GM12878 (cell line): ENCODE data around the gene C5orf15. TPM values are rescaled to one million over a fixed set of nuclear protein-coding genes. Genes with fewer than 3 reads are reported as not detected.

Source experiments
- GABPA ChIP-seq: IDR thresholded peaks from 2 replicates; pipeline ENCODE4 v1.6.1; 2014; ENCODE audit warnings: antibody characterized with exemption, low read depth, mild to moderate bottlenecking, inconsistent platforms
- MXI1 ChIP-seq: fragments of 150-350 bp; IDR thresholded peaks from 2 replicates; pipeline ENCODE4 v1.6.1; 2011; ENCODE audit warnings: low read depth, mild to moderate bottlenecking, inconsistent platforms, low read length, improper control_type of control experiment
- PAX8 ChIP-seq: fragments of 450-650 bp; IDR thresholded peaks from 2 replicates; pipeline ENCODE4 v1.6.1; 2017; ENCODE audit warnings: mild to moderate bottlenecking, moderate library complexity
- POU2F2 ChIP-seq: IDR thresholded peaks from 3 replicates; pipeline ENCODE4 v1.6.1; 2011; ENCODE audit warnings: low read depth, mild to moderate bottlenecking, low read length, borderline replicate concordance
- RAD21 ChIP-seq: IDR thresholded peaks from 2 replicates; pipeline ENCODE4 v1.6.1; 2011; ENCODE audit warnings: mild to moderate bottlenecking, low read depth, low read length, moderate library complexity; ENCODE audit not compliant: insufficient read depth
- YY1 ChIP-seq: IDR thresholded peaks from 2 replicates; pipeline ENCODE4 v1.6.1; 2011; ENCODE audit warnings: low read depth, mild to moderate bottlenecking, low read length
- ZNF24 ChIP-seq: fragments of 450-650 bp; IDR thresholded peaks from 2 replicates; pipeline ENCODE4 v1.6.1; 2017; ENCODE audit warnings: antibody characterized with exemption, mild to moderate bottlenecking
- polyA plus RNA-seq, 11 experiments: library from polyadenylated mRNA; depleted of rRNA in 4 of 11; unstranded in 6 of 11; stranded (reverse) in 5 of 11; fragments of >200 nt; fragmentation: Nextera tagmentation in 4 of 11; fragmentation: Illumina TruSeq in 1 of 11; extraction: Ambion mirVana in 4 of 11; extraction: Trizol in 1 of 11; gene quantifications; 1 replicate in 1 of 11; 2 replicates in 10 of 11; pipeline versions ENCODE4 v1.2.1 to v1.2.3, GENCODE V29; 2011 to 2016; ENCODE audit warnings: inconsistent platforms in 2 of 11, missing spikeins in 2 of 11, low read depth in 1 of 11
- total RNA-seq, 4 experiments: library from RNA; depleted of rRNA in 3 of 4; stranded (reverse); fragments of >200 nt in 3 of 4; fragmentation: Illumina TruSeq in 1 of 4; extraction: Trizol in 1 of 4; gene quantifications; 2 replicates each; pipeline versions ENCODE4 v1.2.1 to v1.2.3, GENCODE V29; 2013 to 2021
- TF ChIP-seq, protein P1 (sequence below): fragments of 450-650 bp; IDR thresholded peaks from 2 replicates; pipeline ENCODE4 v1.6.1; 2017; ENCODE audit warnings: mild to moderate bottlenecking, moderate library complexity
- TF ChIP-seq, protein P2 (sequence below): fragments of 450-650 bp; formaldehyde crosslinking; IDR thresholded peaks from 2 replicates; pipeline ENCODE4 v1.4.0; 2022; ENCODE audit warnings: mild to moderate bottlenecking, moderate library complexity
- TF ChIP-seq, protein P3 (sequence below): fragments of 450-650 bp; IDR thresholded peaks from 2 replicates; pipeline ENCODE4 v1.6.1; 2016; ENCODE audit warnings: mild to moderate bottlenecking, moderate library complexity, borderline replicate concordance

Gene C5orf15
- total and polyA plus RNA-seq, 10 of the 15 experiments (the other 5 are each of a cell fraction or from before 2014, with no cell fraction given) = 21.7 to 69.6 (median 46.0) TPM

DNA sequence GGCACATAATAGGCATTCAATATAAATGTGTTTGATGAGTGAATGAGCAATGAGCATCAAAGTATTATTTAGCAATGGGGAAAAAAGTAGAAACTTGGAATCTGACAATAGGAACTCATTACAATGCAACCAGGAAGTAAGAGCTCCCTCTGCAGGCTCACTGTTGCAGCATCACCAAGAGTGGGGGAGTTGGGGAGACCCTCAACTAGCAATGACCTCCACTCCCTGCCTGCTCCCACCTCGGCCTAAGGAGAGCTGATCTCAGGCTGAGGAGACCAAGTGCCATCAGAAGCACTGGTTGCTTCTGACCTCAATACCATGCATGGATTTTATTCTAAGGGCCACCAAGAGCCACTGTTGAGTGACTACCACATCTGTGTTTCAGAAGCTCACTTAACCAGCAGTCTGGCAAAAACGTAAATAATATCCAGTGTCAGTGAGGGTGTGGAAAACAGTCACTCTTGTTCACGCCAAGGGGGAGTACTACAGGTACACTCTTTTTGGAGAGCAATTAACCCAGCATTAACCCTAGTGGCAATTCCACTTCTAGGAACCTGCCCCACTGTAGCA, 28.3 kb upstream of the C5orf15 start (continued):
- TF ChIP-seq, protein P1, sequence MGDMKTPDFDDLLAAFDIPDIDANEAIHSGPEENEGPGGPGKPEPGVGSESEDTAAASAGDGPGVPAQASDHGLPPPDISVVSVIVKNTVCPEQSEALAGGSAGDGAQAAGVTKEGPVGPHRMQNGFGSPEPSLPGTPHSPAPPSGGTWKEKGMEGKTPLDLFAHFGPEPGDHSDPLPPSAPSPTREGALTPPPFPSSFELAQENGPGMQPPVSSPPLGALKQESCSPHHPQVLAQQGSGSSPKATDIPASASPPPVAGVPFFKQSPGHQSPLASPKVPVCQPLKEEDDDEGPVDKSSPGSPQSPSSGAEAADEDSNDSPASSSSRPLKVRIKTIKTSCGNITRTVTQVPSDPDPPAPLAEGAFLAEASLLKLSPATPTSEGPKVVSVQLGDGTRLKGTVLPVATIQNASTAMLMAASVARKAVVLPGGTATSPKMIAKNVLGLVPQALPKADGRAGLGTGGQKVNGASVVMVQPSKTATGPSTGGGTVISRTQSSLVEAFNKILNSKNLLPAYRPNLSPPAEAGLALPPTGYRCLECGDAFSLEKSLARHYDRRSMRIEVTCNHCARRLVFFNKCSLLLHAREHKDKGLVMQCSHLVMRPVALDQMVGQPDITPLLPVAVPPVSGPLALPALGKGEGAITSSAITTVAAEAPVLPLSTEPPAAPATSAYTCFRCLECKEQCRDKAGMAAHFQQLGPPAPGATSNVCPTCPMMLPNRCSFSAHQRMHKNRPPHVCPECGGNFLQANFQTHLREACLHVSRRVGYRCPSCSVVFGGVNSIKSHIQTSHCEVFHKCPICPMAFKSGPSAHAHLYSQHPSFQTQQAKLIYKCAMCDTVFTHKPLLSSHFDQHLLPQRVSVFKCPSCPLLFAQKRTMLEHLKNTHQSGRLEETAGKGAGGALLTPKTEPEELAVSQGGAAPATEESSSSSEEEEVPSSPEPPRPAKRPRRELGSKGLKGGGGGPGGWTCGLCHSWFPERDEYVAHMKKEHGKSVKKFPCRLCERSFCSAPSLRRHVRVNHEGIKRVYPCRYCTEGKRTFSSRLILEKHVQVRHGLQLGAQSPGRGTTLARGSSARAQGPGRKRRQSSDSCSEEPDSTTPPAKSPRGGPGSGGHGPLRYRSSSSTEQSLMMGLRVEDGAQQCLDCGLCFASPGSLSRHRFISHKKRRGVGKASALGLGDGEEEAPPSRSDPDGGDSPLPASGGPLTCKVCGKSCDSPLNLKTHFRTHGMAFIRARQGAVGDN = no peak
- TF ChIP-seq MXI1 = no peak
- no peak for TF ChIP-seq POU2F2
- TF ChIP-seq YY1 = 0 out of 2 replicates have a peak, but pooled peaks have one; percentile 6
- no peak for TF ChIP-seq PAX8
- TF ChIP-seq RAD21 = peak; percentile 33
- TF ChIP-seq, protein P2, sequence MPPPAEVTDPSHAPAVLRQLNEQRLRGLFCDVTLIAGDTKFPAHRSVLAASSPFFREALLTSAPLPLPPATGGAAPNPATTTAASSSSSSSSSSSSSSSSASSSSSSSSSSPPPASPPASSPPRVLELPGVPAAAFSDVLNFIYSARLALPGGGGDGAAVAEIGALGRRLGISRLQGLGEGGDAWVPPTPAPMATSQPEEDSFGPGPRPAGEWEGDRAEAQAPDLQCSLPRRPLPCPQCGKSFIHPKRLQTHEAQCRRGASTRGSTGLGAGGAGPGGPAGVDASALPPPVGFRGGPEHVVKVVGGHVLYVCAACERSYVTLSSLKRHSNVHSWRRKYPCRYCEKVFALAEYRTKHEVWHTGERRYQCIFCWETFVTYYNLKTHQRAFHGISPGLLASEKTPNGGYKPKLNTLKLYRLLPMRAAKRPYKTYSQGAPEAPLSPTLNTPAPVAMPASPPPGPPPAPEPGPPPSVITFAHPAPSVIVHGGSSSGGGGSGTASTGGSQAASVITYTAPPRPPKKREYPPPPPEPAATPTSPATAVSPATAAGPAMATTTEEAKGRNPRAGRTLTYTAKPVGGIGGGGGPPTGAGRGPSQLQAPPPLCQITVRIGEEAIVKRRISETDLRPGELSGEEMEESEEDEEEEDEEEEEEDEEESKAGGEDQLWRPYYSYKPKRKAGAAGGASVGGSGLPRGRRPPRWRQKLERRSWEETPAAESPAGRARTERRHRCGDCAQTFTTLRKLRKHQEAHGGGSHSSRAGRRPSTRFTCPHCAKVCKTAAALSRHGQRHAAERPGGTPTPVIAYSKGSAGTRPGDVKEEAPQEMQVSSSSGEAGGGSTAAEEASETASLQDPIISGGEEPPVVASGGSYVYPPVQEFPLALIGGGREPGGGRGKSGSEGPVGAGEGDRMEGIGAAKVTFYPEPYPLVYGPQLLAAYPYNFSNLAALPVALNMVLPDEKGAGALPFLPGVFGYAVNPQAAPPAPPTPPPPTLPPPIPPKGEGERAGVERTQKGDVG = no peak
- TF ChIP-seq GABPA = no peak
- TF ChIP-seq, protein P3, sequence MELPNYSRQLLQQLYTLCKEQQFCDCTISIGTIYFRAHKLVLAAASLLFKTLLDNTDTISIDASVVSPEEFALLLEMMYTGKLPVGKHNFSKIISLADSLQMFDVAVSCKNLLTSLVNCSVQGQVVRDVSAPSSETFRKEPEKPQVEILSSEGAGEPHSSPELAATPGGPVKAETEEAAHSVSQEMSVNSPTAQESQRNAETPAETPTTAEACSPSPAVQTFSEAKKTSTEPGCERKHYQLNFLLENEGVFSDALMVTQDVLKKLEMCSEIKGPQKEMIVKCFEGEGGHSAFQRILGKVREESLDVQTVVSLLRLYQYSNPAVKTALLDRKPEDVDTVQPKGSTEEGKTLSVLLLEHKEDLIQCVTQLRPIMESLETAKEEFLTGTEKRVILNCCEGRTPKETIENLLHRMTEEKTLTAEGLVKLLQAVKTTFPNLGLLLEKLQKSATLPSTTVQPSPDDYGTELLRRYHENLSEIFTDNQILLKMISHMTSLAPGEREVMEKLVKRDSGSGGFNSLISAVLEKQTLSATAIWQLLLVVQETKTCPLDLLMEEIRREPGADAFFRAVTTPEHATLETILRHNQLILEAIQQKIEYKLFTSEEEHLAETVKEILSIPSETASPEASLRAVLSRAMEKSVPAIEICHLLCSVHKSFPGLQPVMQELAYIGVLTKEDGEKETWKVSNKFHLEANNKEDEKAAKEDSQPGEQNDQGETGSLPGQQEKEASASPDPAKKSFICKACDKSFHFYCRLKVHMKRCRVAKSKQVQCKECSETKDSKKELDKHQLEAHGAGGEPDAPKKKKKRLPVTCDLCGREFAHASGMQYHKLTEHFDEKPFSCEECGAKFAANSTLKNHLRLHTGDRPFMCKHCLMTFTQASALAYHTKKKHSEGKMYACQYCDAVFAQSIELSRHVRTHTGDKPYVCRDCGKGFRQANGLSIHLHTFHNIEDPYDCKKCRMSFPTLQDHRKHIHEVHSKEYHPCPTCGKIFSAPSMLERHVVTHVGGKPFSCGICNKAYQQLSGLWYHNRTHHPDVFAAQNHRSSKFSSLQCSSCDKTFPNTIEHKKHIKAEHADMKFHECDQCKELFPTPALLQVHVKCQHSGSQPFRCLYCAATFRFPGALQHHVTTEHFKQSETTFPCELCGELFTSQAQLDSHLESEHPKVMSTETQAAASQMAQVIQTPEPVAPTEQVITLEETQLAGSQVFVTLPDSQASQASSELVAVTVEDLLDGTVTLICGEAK = no peak
- TF ChIP-seq ZNF24 = no peak
- TF ChIP-seq, all 136 proteins: peak for 3
